Measurements from ENCODE around the gene ANTXR1.
"Not testable (repeated sequence)": the region's sequence is repeated elsewhere in the genome, so short reads cannot be mapped to it uniquely, and the experiment has no call there.

ANTXR1 gene

GRCh38 chr2:69224512-69224837 is 211.5 kb downstream of the ANTXR1 start:
- H3K4me3 Mint-ChIP-seq: no peak overlapping the region
- no peaks in the 10 kb centered on the region for H3K4me1 Mint-ChIP-seq
- H3K36me3 Mint-ChIP-seq: no peaks in the 10 kb centered on the region
- ATAC-seq: no peak
- H3K9me3 Mint-ChIP-seq: no peaks in the 10 kb centered on the region
- H3K27me3 Mint-ChIP-seq: peaks cover 14% of the 10 kb centered on the region
- no peak overlapping the region for H3K27ac Mint-ChIP-seq

GRCh38 chr2:69225933-69226332 is 213.0 kb downstream of the ANTXR1 start:
- Mint-ChIP-seq H3K27me3 (peaks cover 16% of the 10 kb centered on the region), H3K4me1 (no peaks in the 10 kb centered on the region), H3K9me3 (peaks cover 3% of the 10 kb centered on the region), H3K36me3 (no peaks in the 10 kb centered on the region), H3K27ac (no peak overlapping the region), H3K4me3 (no peak overlapping the region)
- no peak for ATAC-seq

GRCh38 chr2:69226903-69227302 is 213.9 kb downstream of the ANTXR1 start:
- peaks cover 26% of the 10 kb centered on the region for H3K27me3 Mint-ChIP-seq
- no peaks in the 10 kb centered on the region for H3K4me1 Mint-ChIP-seq
- no peak overlapping the region for H3K27ac Mint-ChIP-seq
- no peak for ATAC-seq
- no peak overlapping the region for H3K4me3 Mint-ChIP-seq
- peaks cover 3% of the 10 kb centered on the region for H3K9me3 Mint-ChIP-seq
- H3K36me3 Mint-ChIP-seq: no peaks in the 10 kb centered on the region

- no peaks in the 10 kb centered on the region for H3K4me1 Mint-ChIP-seq
- peaks cover 28% of the 10 kb centered on the region for H3K27me3 Mint-ChIP-seq
- ATAC-seq: no peak
- no peaks in the 10 kb centered on the region for H3K36me3 Mint-ChIP-seq
- H3K4me3 Mint-ChIP-seq: no peak overlapping the region
- peaks cover 3% of the 10 kb centered on the region for H3K9me3 Mint-ChIP-seq
- H3K27ac Mint-ChIP-seq: no peak overlapping the region
Observed at GRCh38 chr2:69227716-69228115, 214.7 kb downstream of the ANTXR1 start.

- H3K27ac Mint-ChIP-seq, H3K4me1 Mint-ChIP-seq: not testable (repeated sequence)
Observed at GRCh38 chr2:69230946-69231345, 218.0 kb downstream of the ANTXR1 start.

GRCh38 chr2:69231612-69232277 is 218.8 kb downstream of the ANTXR1 start:
- ATAC-seq: no peak
- H3K36me3 Mint-ChIP-seq: no peaks in the 10 kb centered on the region
- H3K9me3 Mint-ChIP-seq: peaks cover 3% of the 10 kb centered on the region
- no peak overlapping the region for H3K4me3 Mint-ChIP-seq
- H3K27me3 Mint-ChIP-seq: peaks cover 14% of the 10 kb centered on the region
- no peak overlapping the region for H3K27ac Mint-ChIP-seq
- no peaks in the 10 kb centered on the region for H3K4me1 Mint-ChIP-seq

More at GRCh38 chr2:69230946-69231345, 218.0 kb downstream of the ANTXR1 start:
- peaks cover 14% of the 10 kb centered on the region for H3K27me3 Mint-ChIP-seq
- H3K4me3 Mint-ChIP-seq, H3K36me3 Mint-ChIP-seq, ATAC-seq, H3K9me3 Mint-ChIP-seq: not testable (repeated sequence)

- not testable (repeated sequence) for H3K4me3 Mint-ChIP-seq, H3K9me3 Mint-ChIP-seq, ATAC-seq, H3K4me1 Mint-ChIP-seq, H3K27ac Mint-ChIP-seq, H3K36me3 Mint-ChIP-seq
- peaks cover 13% of the 10 kb centered on the region for H3K27me3 Mint-ChIP-seq
Observed at GRCh38 chr2:69235835-69236234, 222.9 kb downstream of the ANTXR1 start.

GRCh38 chr2:69237070-69237670 is 224.2 kb downstream of the ANTXR1 start:
- no peaks in the 10 kb centered on the region for H3K36me3 Mint-ChIP-seq
- H3K9me3 Mint-ChIP-seq: no peaks in the 10 kb centered on the region
- no peaks in the 10 kb centered on the region for H3K27me3 Mint-ChIP-seq
- H3K27ac Mint-ChIP-seq: no peak overlapping the region
- H3K4me3 Mint-ChIP-seq: no peak overlapping the region
- no peak for ATAC-seq
- H3K4me1 Mint-ChIP-seq: no peaks in the 10 kb centered on the region

- Mint-ChIP-seq H3K4me1 (no peaks in the 10 kb centered on the region), H3K9me3 (no peaks in the 10 kb centered on the region), H3K36me3 (no peaks in the 10 kb centered on the region), H3K4me3 (no peak overlapping the region), H3K27ac (no peak overlapping the region), H3K27me3 (peaks cover 1% of the 10 kb centered on the region)
- ATAC-seq: no peak
Observed at GRCh38 chr2:69238449-69239031, 225.6 kb downstream of the ANTXR1 start.

- H3K27me3 Mint-ChIP-seq: peaks cover 9% of the 10 kb centered on the region
- H3K4me3 Mint-ChIP-seq: no peak overlapping the region
- no peaks in the 10 kb centered on the region for H3K36me3 Mint-ChIP-seq
- no peak for ATAC-seq
- H3K4me1 Mint-ChIP-seq: no peaks in the 10 kb centered on the region
- no peaks in the 10 kb centered on the region for H3K9me3 Mint-ChIP-seq
- H3K27ac Mint-ChIP-seq: no peak overlapping the region
Observed at GRCh38 chr2:69241093-69241492, 228.1 kb downstream of the ANTXR1 start.

GRCh38 chr2:69241664-69242514 is 228.9 kb downstream of the ANTXR1 start:
- no peak for ATAC-seq
- peaks cover 17% of the 10 kb centered on the region for H3K27me3 Mint-ChIP-seq
- no peaks in the 10 kb centered on the region for H3K4me1 Mint-ChIP-seq
- no peak overlapping the region for H3K4me3 Mint-ChIP-seq
- no peaks in the 10 kb centered on the region for H3K9me3 Mint-ChIP-seq
- H3K36me3 Mint-ChIP-seq: no peaks in the 10 kb centered on the region
- no peak overlapping the region for H3K27ac Mint-ChIP-seq

GRCh38 chr2:69242651-69243051 is 229.7 kb downstream of the ANTXR1 start:
- Mint-ChIP-seq H3K9me3 (no peaks in the 10 kb centered on the region), H3K36me3 (no peaks in the 10 kb centered on the region), H3K4me1 (no peaks in the 10 kb centered on the region), H3K27me3 (peaks cover 23% of the 10 kb centered on the region), H3K4me3 (no peak overlapping the region), H3K27ac (no peak overlapping the region)
- ATAC-seq: no peak

- H3K9me3 Mint-ChIP-seq: no peaks in the 10 kb centered on the region
- no peaks in the 10 kb centered on the region for H3K36me3 Mint-ChIP-seq
- ATAC-seq: no peak
- no peaks in the 10 kb centered on the region for H3K4me1 Mint-ChIP-seq
- H3K27me3 Mint-ChIP-seq: peaks cover 23% of the 10 kb centered on the region
- no peak overlapping the region for H3K27ac Mint-ChIP-seq
- H3K4me3 Mint-ChIP-seq: no peak overlapping the region
Observed at GRCh38 chr2:69243652-69244051, 230.7 kb downstream of the ANTXR1 start.

- Mint-ChIP-seq H3K27ac (no peak overlapping the region), H3K9me3 (no peaks in the 10 kb centered on the region), H3K4me3 (no peak overlapping the region), H3K4me1 (no peaks in the 10 kb centered on the region), H3K27me3 (peaks cover 23% of the 10 kb centered on the region), H3K36me3 (no peaks in the 10 kb centered on the region)
- ATAC-seq: no peak
Observed at GRCh38 chr2:69244882-69245281, 231.9 kb downstream of the ANTXR1 start.

GRCh38 chr2:69247583-69247982 is 234.6 kb downstream of the ANTXR1 start:
- Mint-ChIP-seq H3K4me3 (no peak overlapping the region), H3K27ac (no peak overlapping the region), H3K9me3 (no peaks in the 10 kb centered on the region), H3K27me3 (peaks cover 23% of the 10 kb centered on the region), H3K4me1 (no peaks in the 10 kb centered on the region), H3K36me3 (no peaks in the 10 kb centered on the region)
- no peak for ATAC-seq

Measured in stimulated activated memory B cell treated with anti-CD40 and anti-IgM and Interleukin-4, amounts not matched to agents 10 μg/mL and 1 μg/mL and 100 μg/mL, for 72 hours (primary cell).